Stimulated activated CD8-positive, alpha-beta memory T cell treated with anti-CD3 and anti-CD28 coated beads, Interleukin-7, amount 100 ng/mL, for 4 hours (primary cell): ENCODE data around the gene PNPLA7.

Source experiments
- DNase-seq, 2 donors: peaks; one replicate each; pipeline ENCODE4 v3.0.0-alpha.2; 2020; ENCODE audit warnings: low read depth in 2 of 2

PNPLA7 gene

GRCh38 chr9:137494550-137495351 is 55.5 kb downstream of the PNPLA7 start:
- DNase-seq, result no peak

- no peak for DNase-seq
Observed at GRCh38 chr9:137494104-137494544, 56.1 kb downstream of the PNPLA7 start.

- no peak for DNase-seq
Observed at GRCh38 chr9:137493364-137494103, 56.7 kb downstream of the PNPLA7 start.

- DNase-seq, result no peak
Observed at GRCh38 chr9:137492464-137493363, 57.5 kb downstream of the PNPLA7 start.

- no peak for DNase-seq
Observed at GRCh38 chr9:137491735-137492432, 58.3 kb downstream of the PNPLA7 start.

GRCh38 chr9:137490532-137491186 is 59.5 kb downstream of the PNPLA7 start:
- no peak for DNase-seq

GRCh38 chr9:137488906-137489305 is 61.3 kb downstream of the PNPLA7 start:
- no peak for DNase-seq

- no peak for DNase-seq
Observed at GRCh38 chr9:137488327-137488653, 61.9 kb downstream of the PNPLA7 start.

GRCh38 chr9:137487454-137488326 is 62.5 kb downstream of the PNPLA7 start:
- DNase-seq, result no peak

- no peak for DNase-seq
Observed at GRCh38 chr9:137486545-137487453, 63.4 kb downstream of the PNPLA7 start.

GRCh38 chr9:137486141-137486490 is 64.1 kb downstream of the PNPLA7 start:
- DNase-seq, result no peak

- DNase-seq, result no peak
Observed at GRCh38 chr9:137485343-137486140, 64.7 kb downstream of the PNPLA7 start.

- DNase-seq, result no peak
Observed at GRCh38 chr9:137484551-137485315, 65.5 kb downstream of the PNPLA7 start.

- no peak for DNase-seq
Observed at GRCh38 chr9:137482094-137482781, 68.0 kb downstream of the PNPLA7 start.

- no peak for DNase-seq
Observed at GRCh38 chr9:137480686-137481683, 69.2 kb downstream of the PNPLA7 start.
